NCI-H526 (cell line): Measurements from ENCODE around the gene TAP1.
"Not testable (repeated sequence)": the region's sequence is repeated elsewhere in the genome, so short reads cannot be mapped to it uniquely, and the experiment has no call there.

Source experiments
- DNase-seq, 2 experiments: peaks; one replicate each; lab custom pipeline; 2025; lab: John Stamatoyannopoulos, UW

TAP1 gene

DNA sequence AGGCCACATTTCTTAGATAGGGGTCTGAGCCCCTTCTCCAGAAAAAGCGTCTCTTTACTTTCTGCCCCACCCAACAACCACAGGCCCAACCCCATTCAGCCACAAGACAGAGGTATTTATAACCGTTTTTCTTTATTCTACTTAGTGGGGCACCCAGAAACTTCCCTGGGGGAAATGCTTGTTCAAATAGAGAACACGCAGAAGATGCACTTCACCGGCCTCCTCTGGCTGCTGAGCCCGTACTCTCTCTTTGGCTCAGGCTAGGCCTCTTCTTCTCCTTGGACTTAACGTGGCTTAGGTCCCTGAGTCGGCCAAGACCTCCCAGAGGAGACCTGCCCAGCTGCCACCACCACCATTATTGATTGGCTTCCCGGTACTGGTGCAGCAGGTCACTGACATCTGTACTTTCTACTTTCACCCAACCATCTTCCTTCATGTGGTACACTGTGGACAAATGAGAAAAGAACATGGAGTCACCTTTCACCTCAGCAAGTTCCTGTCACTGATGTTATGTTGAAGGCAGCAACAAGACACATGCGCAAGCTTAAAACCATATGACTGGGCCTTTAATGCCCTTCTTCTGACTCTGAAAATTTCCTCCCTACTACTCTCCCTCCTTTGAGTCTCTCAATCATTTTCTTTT, 12.8 kb downstream of the TAP1 start:
- no peak for DNase-seq

DNA sequence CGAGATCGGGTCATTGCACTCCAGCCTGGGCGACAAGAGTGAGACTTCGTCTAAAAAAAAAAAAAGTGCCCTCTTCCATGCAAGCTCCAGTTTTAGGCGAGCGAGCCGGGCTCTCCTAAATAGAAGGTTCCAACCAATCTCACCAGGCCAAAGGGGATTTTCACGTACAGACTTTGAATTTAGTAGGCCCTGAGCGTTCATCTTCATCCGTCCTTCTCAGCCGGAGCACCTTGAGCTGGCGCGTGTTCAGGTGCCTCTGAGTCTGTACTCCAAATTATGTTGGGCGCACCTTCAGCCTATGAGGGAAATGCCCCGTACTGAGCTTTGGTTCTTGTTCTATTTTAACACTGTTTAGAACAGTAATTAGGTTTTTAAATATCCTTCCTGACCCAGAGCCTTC, 14.1 kb downstream of the TAP1 start:
- no peak for DNase-seq

DNA sequence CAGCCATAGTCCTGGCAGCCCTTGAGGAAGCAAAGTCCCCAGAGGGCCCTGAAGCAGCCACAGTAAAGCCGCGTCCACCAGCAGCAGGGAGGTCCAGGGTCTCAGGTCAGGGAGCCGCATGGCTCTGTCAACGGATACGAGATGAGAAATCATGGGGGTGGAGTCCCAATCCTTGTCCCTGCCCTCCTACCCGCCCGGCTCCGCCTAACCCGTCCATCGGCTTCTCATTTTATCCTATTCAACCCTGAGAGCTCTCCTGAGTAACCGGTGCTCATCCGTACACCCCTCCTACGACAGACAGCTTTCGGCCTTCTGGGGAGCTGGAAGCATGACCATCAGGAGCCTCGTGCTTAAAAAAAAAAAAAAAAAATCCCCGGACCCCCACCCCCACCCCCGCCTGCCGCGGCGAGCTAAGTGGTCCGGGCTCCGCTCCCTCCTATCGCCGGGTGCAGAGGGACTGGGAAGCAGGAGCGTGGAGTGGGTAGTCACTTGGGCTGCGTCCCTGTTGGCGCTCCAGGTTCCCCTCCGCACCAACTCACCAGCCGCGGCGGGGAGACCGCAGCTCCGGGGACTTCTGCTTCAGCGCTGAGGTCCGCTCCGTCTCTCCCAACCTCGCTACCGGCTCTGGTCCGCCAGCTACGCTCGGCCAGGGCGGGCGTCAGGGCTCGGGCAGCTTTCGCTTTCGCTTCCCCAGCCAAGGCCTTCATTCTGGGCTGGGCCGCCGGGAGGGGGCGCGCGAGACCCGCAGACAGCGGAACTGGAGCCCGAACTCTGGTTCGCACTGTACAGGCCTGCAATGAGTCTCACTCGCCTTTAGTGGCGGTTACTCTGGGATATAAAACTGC, 15.2 kb downstream of the TAP1 start, which contains the start of gene TAP2:
Gene TAP2, minus strand, starts transcription at position 626 of the 845 bp plus-strand sequence. Its CDS starts 506 bp downstream, at position 120.
- peak; percentile 85 to 94 for DNase-seq

DNA sequence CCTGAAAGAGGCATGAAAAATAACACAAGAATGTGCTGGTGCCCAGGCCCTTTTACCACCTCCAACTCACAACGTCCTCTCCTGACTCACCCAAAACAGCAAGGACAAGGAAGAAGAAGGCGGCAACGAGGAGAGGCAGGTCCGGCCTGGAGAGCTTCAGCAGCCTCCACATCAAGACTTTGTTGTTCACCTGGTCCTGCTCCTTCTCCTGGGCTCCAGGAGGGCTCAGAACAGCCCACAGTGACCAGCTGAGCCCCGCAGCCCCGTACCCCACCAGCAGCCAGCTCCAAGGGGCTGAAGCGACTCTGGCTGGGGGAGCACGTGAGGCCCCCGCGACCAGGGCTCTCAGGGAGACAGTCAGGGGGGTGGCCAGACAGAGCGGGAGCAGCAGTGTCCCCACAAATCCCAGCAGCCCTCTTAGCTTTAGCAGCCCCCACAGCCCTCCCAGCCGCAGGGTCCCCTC, 15.8 kb downstream of the TAP1 start:
- DNase-seq = no peak

DNA sequence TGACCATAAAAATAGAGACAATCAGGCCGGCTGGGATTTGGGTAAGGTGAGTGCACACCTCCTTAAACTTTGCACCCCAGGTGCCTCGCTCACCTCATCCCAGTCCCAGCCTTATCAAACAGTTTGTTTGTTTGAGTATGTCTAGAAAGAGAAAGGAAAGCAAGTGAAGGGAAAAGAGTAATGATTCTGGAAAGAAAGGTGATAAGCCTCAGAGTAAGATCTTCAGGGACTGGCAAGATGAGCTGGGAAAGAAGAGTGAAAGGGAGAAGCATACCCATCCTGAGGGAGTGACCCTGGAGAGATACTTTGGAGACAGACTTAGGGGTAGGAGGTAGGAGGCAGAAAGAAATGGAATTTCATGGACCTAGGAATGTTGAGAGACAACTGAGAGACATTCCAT, 16.6 kb downstream of the TAP1 start:
- no peak for DNase-seq

DNA sequence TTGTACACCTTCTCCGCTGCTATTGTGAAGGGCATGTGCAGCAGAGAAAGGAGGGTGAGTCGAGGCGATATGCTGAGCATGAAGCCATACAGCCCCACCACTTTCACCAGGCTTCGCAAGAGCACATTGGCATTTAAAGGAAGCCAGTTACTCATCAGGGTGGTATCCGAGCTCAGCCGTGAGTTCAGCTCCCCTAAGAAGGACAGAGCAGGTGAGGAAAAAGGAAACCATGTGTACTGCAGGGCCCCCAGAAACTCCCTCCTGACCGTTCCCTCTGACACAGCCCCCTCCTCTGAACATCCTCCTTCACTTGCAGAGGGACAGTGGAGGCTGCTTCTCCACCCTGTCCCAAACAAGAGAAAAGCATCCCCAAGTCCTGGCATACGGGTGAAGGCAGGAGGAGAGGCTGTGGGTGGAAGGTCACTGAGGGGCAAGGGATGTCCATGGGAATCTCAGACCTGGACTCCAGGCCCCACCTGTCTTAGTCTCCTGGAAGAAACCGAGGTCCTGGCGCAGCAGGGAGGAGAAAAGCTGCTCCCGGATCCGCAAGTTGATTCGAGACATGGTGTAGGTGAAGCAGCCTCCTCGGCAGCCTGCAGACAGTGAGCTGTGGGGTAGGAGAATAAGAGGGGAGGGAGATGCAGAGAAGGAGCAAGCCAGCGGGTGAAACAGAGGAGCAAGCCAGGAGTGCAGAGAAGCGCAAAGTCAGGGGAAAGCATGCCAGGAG, 18.2 kb downstream of the TAP1 start:
- no peak for DNase-seq

DNA sequence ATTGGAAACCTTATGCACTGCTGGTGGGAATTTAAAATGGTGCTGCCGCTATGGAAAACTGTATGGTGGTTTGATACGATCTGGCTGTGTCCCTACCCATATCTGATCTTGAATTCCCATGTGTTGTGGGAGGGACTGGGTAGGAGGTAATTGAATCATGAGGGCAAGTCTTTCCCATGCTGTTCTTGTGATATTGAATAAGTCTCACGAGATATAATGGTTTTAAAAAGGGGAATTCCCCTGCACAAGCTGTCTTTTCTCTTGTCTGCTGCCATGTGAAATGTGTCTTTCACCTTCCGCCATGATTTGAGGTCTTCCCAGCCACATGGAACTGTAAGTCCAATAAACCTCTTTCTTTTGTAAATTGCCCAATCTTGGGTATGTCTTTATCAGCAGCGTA, 19.8 kb downstream of the TAP1 start:
- DNase-seq = no peak

DNA sequence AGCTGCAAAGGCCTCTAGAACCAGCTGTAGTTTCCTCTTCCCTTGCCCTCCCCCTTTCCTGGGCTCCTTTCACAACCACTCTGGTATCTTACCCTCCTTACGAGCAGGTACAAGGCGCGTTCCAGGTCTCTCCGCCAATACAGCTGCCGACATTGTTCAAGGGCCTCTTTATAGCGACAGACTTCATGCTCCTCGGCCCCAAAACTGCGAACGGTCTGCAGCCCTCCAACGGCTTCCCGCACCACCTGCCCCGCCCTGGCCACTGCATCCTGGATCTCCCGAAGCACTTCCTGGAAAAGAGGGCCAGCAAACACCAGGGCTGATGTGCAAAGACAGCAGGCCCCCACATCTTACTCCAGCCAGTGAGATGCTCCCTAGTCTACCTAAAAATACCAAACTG, 21.0 kb downstream of the TAP1 start:
- DNase-seq = no peak

DNA sequence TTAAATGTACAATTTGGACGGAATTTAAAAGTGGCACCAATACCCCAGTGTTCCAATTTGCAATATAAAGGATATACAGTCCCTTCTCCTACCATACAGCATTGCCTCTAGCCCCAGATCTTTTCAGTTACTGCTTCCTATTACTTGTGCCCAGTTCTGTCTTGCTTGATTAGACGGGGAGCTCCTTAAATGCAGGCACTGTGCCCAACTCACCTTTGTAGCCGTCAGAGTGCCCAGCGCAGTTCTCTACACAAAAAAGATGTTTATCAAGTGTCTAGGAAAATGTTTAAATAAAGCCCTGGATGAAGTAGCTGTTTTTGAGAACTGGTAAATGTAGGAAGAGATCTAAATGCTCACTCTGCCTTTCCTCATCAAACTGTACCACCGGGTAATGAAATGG, 22.6 kb downstream of the TAP1 start:
- no peak for DNase-seq

DNA sequence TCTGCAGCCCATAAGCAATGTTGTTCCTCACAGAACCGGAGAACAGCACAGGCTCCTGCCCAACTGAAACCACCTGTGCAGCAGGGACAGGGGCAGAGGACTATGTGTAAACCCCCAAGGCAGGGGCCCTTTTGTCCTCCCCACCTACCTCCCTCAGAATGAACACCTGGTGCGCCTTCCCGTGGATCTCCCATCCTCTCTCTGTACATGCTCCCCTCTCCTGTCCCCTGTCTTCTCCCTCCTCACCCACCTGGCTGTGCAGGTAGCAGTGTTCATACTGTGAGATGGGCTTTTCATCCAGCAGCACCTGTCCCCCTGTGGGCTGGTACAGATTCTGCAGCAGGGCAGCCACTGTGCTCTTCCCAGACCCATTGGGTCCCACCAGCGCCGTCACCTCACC, 23.5 kb downstream of the TAP1 start:
- DNase-seq = no peak

DNA sequence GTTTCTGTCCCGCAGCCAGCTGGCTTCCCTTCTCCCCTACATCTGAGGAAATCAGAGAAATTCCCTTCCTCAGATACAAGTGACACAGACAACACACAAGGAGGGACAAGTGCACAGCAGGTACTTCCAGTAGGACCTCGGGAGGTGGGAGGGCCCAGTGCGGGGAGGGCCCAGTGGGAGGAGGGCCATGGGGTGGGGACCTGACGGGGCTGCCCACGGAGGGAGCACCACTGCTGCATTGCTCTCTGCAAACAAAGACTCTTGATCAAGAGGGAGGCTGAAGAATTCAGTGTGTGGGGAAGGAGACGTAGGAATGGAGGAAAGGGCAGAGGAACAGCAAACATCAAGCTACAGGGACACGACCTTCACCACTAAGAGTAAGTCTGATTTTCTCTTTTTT, 24.0 kb downstream of the TAP1 start:
- DNase-seq = no peak

DNA sequence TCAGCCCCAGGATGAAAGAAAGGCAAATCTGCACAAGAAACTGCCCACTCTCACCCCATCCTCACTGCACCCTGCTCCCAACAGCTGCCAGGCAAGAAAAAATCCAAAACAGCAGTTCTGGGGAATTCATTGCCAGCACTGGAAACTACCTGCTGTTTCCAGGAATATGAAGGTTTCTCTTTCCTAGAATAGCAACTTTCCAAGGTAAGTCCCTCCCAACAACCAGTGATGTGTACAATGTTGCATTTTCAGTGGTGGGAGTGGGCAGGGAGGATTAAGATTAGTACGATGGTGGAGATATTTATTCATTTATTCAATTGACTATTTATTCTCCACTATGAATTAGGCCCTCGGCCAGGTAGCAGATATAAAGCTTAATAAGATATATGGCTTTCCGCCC, 26.5 kb downstream of the TAP1 start:
- no peak for DNase-seq

DNA sequence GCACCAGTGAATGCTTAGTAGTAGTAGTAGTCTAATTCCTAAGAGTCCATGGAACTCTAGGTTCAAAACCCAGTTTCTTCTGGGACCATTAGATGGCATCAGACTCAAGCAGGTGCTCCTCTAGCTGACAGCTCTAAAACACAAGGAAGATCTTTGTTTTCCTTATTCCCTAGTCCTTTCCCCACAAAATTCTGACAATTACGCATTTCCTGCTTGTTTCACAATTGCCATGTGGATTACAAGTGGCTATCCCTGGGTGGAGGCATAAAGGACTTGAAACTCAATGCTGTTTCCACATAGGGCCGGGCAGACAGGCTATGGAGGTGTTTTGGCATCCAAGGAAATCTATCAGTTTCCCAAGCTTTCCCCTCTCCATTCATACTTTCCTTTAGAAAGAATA, 27.5 kb downstream of the TAP1 start:
- DNase-seq = peak; percentile 2 to 21

DNA sequence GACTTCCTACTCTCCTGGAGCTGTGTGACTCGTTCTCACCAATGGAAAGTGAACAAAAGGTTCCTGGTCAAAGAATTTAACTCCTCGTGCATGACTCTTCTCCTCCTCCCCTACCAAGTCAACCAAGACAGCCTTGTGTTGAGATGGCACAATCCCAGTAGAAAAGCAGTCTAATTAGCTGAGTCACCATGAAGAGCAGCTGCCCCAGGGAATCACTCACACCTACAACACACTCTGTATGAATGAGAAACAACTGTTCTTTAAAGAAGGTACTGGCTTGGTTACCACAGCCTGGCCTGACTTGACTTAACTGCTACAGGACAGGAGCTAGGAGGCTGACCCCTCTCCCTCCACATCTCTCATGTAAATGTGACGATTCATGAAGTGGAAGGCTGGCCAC, 33.8 kb downstream of the TAP1 start:
- DNase-seq = no peak

DNA sequence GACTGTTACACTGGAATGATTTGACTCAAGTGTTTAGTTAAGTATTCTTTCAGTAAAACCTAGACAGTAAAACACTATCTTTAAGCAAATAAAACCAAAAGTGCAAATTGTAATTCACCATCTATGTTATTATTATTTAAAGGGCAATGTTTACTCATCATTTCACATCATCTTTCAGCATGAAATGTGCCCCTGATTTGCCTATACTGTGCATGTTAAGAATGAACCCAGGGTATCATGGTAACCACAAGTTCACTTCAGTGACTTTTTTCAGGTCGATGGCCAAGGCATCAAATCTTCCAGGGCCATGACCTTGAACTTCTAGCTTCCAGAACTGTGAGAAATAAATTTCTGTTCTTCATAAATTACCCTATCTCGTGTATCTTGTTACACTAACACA, 34.6 kb downstream of the TAP1 start:
- no peak for DNase-seq

DNA sequence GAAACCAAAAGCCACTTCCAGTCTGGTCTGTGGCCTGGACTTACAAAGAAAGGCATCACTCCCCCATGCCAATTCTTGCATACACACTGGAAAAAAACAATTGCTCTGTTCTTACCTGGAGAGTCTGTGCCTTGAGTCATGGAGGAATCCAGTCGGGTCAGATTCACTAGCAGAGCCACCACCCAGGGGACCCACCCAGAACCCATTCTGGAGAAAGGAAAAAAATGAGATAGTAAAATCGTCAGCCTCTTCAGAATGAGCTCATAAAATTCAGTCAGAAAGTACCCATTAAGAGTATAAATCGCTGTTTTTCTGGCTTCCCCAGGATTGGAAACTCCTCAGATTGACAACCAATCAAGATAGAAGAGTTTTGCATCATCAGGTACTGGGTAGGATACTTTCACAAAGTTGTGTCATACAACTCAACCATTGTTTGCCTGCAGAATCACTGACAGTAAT, 36.7 kb downstream of the TAP1 start, which contains the start of gene HLA-DOB:
Gene HLA-DOB, minus strand, starts transcription at position 257 of the 459 bp plus-strand sequence. Its CDS starts 51 bp downstream, at position 206.
- DNase-seq = peak in 1 of 2 experiments; percentile 32

DNA sequence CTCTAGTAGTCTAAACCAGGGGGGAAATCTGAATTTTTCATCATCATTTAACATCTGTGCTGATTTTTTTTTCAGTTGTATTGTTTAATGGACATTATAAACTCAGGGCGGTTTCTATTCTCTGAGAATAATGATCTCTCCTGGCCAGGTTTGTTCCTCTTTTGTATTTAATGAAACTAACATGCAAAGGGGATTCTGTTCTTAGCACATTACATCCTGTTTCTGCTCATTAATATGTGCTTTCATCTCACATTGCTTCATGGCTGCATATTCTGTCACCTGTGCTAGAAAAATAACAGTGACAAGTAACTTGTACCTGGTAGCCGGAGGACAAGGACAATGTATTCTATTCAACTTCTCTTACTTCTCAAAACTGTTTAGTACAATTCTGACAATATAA, 37.5 kb downstream of the TAP1 start:
- DNase-seq = no peak

DNA sequence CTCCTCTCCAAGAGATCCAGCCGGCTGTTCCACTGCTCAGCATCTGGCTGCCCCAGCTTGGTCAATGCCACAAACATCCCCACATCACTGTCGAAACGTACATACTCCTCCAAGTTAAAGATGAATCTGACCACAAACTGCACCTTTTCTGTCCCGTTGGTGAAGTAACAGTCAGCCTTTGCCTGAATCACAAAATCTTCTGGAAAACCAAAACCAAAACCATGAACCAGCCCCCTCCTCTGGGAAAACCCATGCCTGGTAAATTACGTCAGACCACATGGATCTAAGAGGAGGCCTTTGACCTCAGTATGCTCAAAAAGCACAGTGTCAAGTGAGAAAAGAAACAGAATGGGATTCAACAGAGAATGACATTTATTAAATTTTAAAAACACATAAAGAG, 38.4 kb downstream of the TAP1 start:
- DNase-seq = no peak

DNA sequence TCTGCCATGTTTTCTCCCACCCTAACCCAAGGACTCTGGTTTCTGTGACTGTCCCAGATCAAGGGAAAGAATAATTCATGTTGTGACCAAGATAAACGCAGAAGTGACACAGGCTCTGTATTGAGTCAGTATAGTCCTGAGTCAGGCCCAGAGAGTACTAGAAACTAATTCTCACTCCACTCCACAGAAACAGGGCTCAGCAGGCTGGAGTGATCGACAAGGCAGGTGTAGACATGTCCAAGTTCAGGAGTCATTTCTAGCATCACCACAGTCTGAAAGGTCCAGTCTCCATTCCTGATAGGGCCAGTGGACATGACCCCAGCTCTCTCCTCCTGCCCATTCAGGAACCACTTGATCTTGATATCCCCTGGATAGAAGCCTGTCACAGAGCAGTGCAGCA, 39.4 kb downstream of the TAP1 start:
- DNase-seq = no peak

DNA sequence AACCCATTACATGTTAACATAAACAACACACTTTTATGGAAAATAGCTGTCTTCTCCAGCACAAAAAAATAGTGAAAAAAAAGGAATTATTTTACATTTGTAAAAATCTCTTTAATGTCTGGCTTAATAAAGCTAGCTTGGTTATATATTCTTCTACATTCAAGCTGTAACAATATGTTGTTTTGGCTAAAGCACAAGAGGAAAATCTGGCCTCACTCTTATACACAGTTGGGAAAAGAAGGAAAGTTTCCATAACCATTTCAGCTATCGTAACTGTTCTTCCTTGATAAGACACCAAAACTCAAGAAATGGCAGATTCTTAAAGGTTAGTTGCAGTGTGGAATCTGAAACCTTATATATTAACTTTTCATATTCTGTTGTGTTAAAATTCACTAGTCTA, 44.3 kb downstream of the TAP1 start:
- DNase-seq = no peak

DNA sequence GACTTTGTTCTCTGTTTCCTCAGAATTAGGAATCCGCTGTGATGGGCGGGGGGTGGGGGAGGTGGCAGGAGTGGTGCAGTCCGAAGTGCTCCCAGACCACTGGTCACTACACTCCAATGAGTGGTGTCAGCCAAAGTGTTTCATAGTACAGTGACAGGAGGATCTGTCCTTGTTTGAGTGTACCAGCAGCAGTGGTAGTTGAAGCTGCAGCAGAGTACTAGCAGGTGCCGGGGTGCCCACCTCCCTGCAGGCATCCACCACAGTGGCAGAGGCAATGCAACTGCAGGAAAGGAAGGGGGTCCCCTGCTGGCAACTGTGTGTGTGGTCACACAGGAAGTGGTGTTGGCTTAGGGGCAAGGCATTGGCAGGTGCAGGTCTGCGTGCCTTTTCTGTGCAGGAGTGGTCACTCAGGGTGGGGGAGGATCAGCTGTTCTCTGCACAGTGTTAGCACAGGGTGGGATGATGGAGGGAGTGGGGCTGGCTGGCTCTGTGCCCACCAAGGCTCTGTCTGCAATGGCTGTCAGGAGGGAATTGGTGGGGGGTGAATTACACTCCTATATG, 46.4 kb downstream of the TAP1 start:
- no peak for DNase-seq

DNA sequence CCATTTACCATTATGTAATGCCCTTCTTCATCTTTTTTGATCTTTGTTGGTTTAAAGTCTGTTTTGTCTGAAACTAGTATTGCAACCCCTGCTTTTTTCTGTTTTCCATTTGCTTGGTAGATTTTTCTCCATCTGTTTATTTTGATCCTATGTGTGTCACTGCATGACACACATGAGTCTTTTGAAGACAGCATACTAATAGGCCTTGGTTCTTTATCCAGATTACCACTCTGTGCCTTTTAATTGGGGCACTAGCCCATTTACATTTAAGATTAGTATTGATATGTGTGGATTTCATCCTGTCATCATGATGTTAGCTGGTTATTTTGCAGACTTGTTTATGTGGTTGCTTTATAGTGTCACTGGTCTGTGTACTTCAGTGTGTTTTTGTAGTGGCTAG, 48.1 kb downstream of the TAP1 start:
- not testable (repeated sequence) for DNase-seq
